ENCODE results near the gene MAPK12. TPM values are rescaled to one million over a fixed set of nuclear protein-coding genes. Genes with fewer than 3 reads are reported as not detected.
A peak's percentile ranks its signal among the peaks of the same experiment; 100 is the strongest.

The MAPK12 gene
- total and polyA plus RNA-seq, 2 of the 4 experiments (the other 2 are of a cell fraction): 41.0 to 56.3 TPM

- TF ChIP-seq ELK1 (IDR thresholded peaks at IDR 0.05; ENCODE audit: borderline replicate concordance, low read depth, low read length): no peak
Observed at GRCh38 chr22:50305393-50305922, 44.0 kb upstream of the MAPK12 start (continued).

- Histone ChIP-seq H2BK120ac (ENCODE audit: low read depth, low read length) (peak overlapping the region; percentile 91), H3K9me1 (ENCODE audit: insufficient read depth, low read length) (peaks cover 22% of the 10 kb centered on the region), H2BK5ac (ENCODE audit: low read depth, low read length, poor library complexity, severe bottlenecking) (peak overlapping the region; percentile 95), H3K79me1 (ENCODE audit: low read depth in 1 of 2, low read length in 2 of 2) (peaks cover 0 to 44% of the 10 kb centered on the region in 2 experiments; a peak in 2 of 4 replicates), H3K9me3 (ENCODE audit: control insufficient read depth, insufficient read depth, low read length) (no peaks in the 10 kb centered on the region), H2BK15ac (ENCODE audit: low read depth, low read length) (peak overlapping the region; percentile 65; the same call in 1 of the 3 replicates), H2BK20ac (ENCODE audit: low read depth, low read length) (peak overlapping the region; percentile 47), H3K4me3 (ENCODE audit: insufficient read depth, low read depth, low read length) (peak overlapping the region; percentile 5; the same call in 1 of the 2 replicates), H3K27me3 (ENCODE audit: control insufficient read depth, insufficient read depth, low read length) (no peaks in the 10 kb centered on the region), H3K4me1 (ENCODE audit: control insufficient read depth, insufficient read depth, low read length) (peaks cover 69% of the 10 kb centered on the region), H2AK9ac (replicated peaks; ENCODE audit: low read depth, low read length, poor library complexity) (peak overlapping the region; percentile 95), H3K9ac (ENCODE audit: low read depth, low read length) (peak overlapping the region; percentile 81), H2AK5ac (ENCODE audit: low read depth, low read length) (peak overlapping the region; percentile 99), H3K23ac (ENCODE audit: low read depth, low read length) (peak overlapping the region; percentile 89), H3K27ac (ENCODE audit: insufficient read depth, low read length) (peak overlapping the region; percentile 96), H3K4ac (ENCODE audit: low read depth, low read length) (peak overlapping the region; percentile 99), H3K4me2 (ENCODE audit: low read depth, low read length) (peak overlapping the region; percentile 65), H3K36me3 (ENCODE audit: control insufficient read depth, insufficient read depth, low read length) (peaks cover 24% of the 10 kb centered on the region; the same call in 1 of the 2 replicates), H3K56ac (ENCODE audit: extremely low read depth, insufficient read depth, low read length) (peak overlapping the region; percentile 78), H4K20me1 (ENCODE audit: insufficient read depth, low read length) (peaks cover 65% of the 10 kb centered on the region), H4K5ac (ENCODE audit: low read depth, low read length) (peak overlapping the region; percentile 79), H3K14ac (replicated peaks; ENCODE audit: low read depth, low read length) (peak overlapping the region; percentile 95), H2AFZ (replicated peaks; ENCODE audit: low read length, poor library complexity) (peak overlapping the region; percentile 53), H4K8ac (ENCODE audit: low read depth in 2 of 2, low read length in 2 of 2) (peak overlapping the region; percentile 71 to 92), H3K18ac (ENCODE audit: low read depth, low read length) (peak overlapping the region; percentile 68), H4K91ac (ENCODE audit: insufficient read depth, low read depth, low read length) (peak overlapping the region; percentile 97)
- peak; percentile 37; the same call in 1 of the 2 replicates for TF ChIP-seq MAZ (IDR thresholded peaks at IDR 0.05; ENCODE audit: borderline replicate concordance, low read depth, low read length)
- no peak for TF ChIP-seq USF2 (IDR thresholded peaks at IDR 0.05; ENCODE audit: low read depth, low read length)
- TF ChIP-seq POLR2A (IDR thresholded peaks at IDR 0.05; ENCODE audit: low read depth, low read length): no peak
- ATAC-seq (ENCODE audit: low read depth) (no peak), DNase-seq (no peak)
- intact Hi-C loops (cut with micrococcal nuclease) (loop anchor here (5.0 kb wide), 1 partner anchor 32 kb away; the partner anchor contains the start of gene MAPK11), dilution Hi-C loops (cut with HindIII; ENCODE audit: low sequenced_read_pairs, unreplicated experiment) (no loop called here), in situ Hi-C loops (cut with MboI; ENCODE audit: low sequenced_read_pairs) (no loop called here)
- 82% methylated on average over 2 of the region's 22 CpGs; no CpG with 5 or more reads in 1 of the 2 experiments for WGBS, 2 experiments (ENCODE audit: extremely low coverage in 2 of 2, insufficient read length in 1 of 2)
- CTCF ChIA-PET: interaction anchor here (0.6 kb wide), 1 partner anchor 28 kb away, joined by 3 read pairs; no protein-coding TSS in a partner anchor
- POLR2A ChIA-PET (ENCODE audit: unreplicated experiment): interaction anchor here (1.2 kb wide), 1 partner anchor 10 kb away, joined by 6 read pairs; no protein-coding TSS in a partner anchor
- no TSS peak for BruUV-seq (replicated peaks)
Observed at GRCh38 chr22:50304528-50305392, 43.3 kb upstream of the MAPK12 start.
